IPS-18c (cell line): Measurements from ENCODE around the gene SLC35B4.
"Not testable (repeated sequence)": the region's sequence is repeated elsewhere in the genome, so short reads cannot be mapped to it uniquely, and the experiment has no call there.

Source experiments
- H3K4me3 ChIP-seq: 2 replicates; pipeline ENCODE4 v1.7.0; 2013; ENCODE audit warnings: low read depth, mild to moderate bottlenecking, low read length, moderate library complexity; ENCODE audit not compliant: insufficient read depth
- H3K9me3 ChIP-seq: one replicate; pipeline ENCODE4 v1.6.1; 2013; ENCODE audit warnings: mild to moderate bottlenecking, low read length, moderate library complexity; ENCODE audit not compliant: control insufficient read depth, insufficient read depth

SLC35B4 gene

GRCh38 chr7:134307320-134307719 is 9.4 kb downstream of the SLC35B4 start:
- H3K9me3 ChIP-seq: no peaks in the 10 kb centered on the region
- no peak overlapping the region for H3K4me3 ChIP-seq

GRCh38 chr7:134302120-134302519 is 14.6 kb downstream of the SLC35B4 start:
- H3K9me3 ChIP-seq: no peaks in the 10 kb centered on the region
- H3K4me3 ChIP-seq: no peak overlapping the region

GRCh38 chr7:134301592-134301991 is 15.1 kb downstream of the SLC35B4 start:
- H3K4me3 ChIP-seq: no peak overlapping the region

GRCh38 chr7:134300988-134301387 is 15.7 kb downstream of the SLC35B4 start:
- Histone ChIP-seq H3K4me3 (no peak overlapping the region), H3K9me3 (no peaks in the 10 kb centered on the region)

More at GRCh38 chr7:134301592-134301991, 15.1 kb downstream of the SLC35B4 start:
- no peaks in the 10 kb centered on the region for H3K9me3 ChIP-seq

- Histone ChIP-seq H3K9me3 (no peaks in the 10 kb centered on the region), H3K4me3 (no peak overlapping the region)
Observed at GRCh38 chr7:134298902-134299683, 17.6 kb downstream of the SLC35B4 start.

GRCh38 chr7:134297489-134297888 is 19.2 kb downstream of the SLC35B4 start:
- H3K4me3 ChIP-seq: no peak overlapping the region
- H3K9me3 ChIP-seq: no peaks in the 10 kb centered on the region

- H3K4me3 ChIP-seq, H3K9me3 ChIP-seq: not testable (repeated sequence)
Observed at GRCh38 chr7:134295982-134296381, 20.7 kb downstream of the SLC35B4 start.

GRCh38 chr7:134293002-134293740 is 23.6 kb downstream of the SLC35B4 start:
- no peaks in the 10 kb centered on the region for H3K9me3 ChIP-seq

GRCh38 chr7:134290286-134290685 is 26.4 kb downstream of the SLC35B4 start:
- Histone ChIP-seq H3K9me3 (no peaks in the 10 kb centered on the region), H3K4me3 (no peak overlapping the region)

More at GRCh38 chr7:134293002-134293740, 23.6 kb downstream of the SLC35B4 start:
- H3K4me3 ChIP-seq: no peak overlapping the region

- H3K4me3 ChIP-seq: no peak overlapping the region
Observed at GRCh38 chr7:134289841-134290240, 26.9 kb downstream of the SLC35B4 start.

GRCh38 chr7:134289423-134289822 is 27.3 kb downstream of the SLC35B4 start:
- no peaks in the 10 kb centered on the region for H3K9me3 ChIP-seq
- H3K4me3 ChIP-seq: no peak overlapping the region

More at GRCh38 chr7:134289841-134290240, 26.9 kb downstream of the SLC35B4 start:
- no peaks in the 10 kb centered on the region for H3K9me3 ChIP-seq

GRCh38 chr7:134287916-134288659 is 28.6 kb downstream of the SLC35B4 start:
- Histone ChIP-seq H3K9me3 (no peaks in the 10 kb centered on the region), H3K4me3 (no peak overlapping the region)

GRCh38 chr7:134284952-134285351 is 31.8 kb downstream of the SLC35B4 start:
- no peaks in the 10 kb centered on the region for H3K9me3 ChIP-seq

GRCh38 chr7:134284011-134284410 is 32.7 kb downstream of the SLC35B4 start:
- Histone ChIP-seq H3K9me3 (no peaks in the 10 kb centered on the region), H3K4me3 (no peak overlapping the region)

More at GRCh38 chr7:134284952-134285351, 31.8 kb downstream of the SLC35B4 start:
- H3K4me3 ChIP-seq: no peak overlapping the region

GRCh38 chr7:134280508-134280907 is 36.2 kb downstream of the SLC35B4 start:
- Histone ChIP-seq H3K9me3 (no peaks in the 10 kb centered on the region), H3K4me3 (no peak overlapping the region)

- Histone ChIP-seq H3K9me3 (no peaks in the 10 kb centered on the region), H3K4me3 (no peak overlapping the region)
Observed at GRCh38 chr7:134279898-134280297, 36.8 kb downstream of the SLC35B4 start.

- Histone ChIP-seq H3K9me3 (no peaks in the 10 kb centered on the region), H3K4me3 (no peak overlapping the region)
Observed at GRCh38 chr7:134279336-134279735, 37.4 kb downstream of the SLC35B4 start.
